Measurements from ENCODE around the gene SOX30. TPM values are rescaled to one million over a fixed set of nuclear protein-coding genes. Genes with fewer than 3 reads are reported as not detected.

The SOX30 gene
- total RNA-seq, 1 donor from 2014 or later, result not detected

- no peak for ATAC-seq
Measured at GRCh38 chr5:157659868-157660660, 7.8 kb upstream of the SOX30 start.

GRCh38 chr5:157658893-157659292 is 6.7 kb upstream of the SOX30 start:
- no peak for ATAC-seq

- ATAC-seq, result no peak
Measured at GRCh38 chr5:157657516-157657915, 5.3 kb upstream of the SOX30 start.

- peak; percentile 98 for ATAC-seq
Measured at GRCh38 chr5:157651623-157652376, 438 bp downstream of the SOX30 start.

GRCh38 chr5:157650991-157651611 is 1.1 kb downstream of the SOX30 start:
- peak; percentile 7 for ATAC-seq

GRCh38 chr5:157649101-157649500 is 3.1 kb downstream of the SOX30 start:
- ATAC-seq, result no peak

DNA sequence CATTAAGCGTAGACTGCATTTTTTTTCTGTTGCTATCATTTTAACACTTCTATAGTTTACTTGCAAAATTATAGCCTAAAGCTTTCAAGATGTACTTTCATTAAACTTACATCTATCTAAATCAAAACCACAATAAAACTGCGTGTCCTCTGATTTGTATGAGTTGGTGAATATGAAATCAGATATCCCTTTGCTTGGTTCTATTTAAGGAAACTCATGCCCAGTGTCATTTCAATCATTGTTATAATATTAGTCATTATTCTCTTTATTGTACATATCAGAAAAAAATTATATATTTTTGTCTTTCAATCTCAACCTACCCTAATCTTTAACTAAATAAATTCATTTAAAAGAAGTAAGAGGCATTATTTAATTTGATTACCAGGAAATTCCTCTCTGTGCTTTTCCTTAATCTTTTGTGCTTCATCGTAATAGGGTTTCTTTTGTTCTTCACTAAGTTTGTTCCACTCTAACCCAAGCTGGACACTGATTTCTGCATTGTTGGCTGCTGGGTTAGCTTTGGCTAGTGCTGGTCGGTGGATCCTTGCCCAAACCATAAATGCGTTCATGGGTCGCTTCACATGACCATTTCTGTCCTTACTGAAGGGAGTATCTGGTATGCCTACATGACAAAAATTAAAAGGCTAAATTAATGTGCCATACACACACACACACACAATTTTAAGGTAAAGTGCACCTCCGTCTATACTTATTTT is 3.8 kb downstream of the SOX30 start:
- ATAC-seq, result no peak

GRCh38 chr5:157640406-157641066 is 11.7 kb downstream of the SOX30 start:
- ATAC-seq, result no peak

- no peak for ATAC-seq
Measured at GRCh38 chr5:157630341-157630740, 21.9 kb downstream of the SOX30 start.

DNA sequence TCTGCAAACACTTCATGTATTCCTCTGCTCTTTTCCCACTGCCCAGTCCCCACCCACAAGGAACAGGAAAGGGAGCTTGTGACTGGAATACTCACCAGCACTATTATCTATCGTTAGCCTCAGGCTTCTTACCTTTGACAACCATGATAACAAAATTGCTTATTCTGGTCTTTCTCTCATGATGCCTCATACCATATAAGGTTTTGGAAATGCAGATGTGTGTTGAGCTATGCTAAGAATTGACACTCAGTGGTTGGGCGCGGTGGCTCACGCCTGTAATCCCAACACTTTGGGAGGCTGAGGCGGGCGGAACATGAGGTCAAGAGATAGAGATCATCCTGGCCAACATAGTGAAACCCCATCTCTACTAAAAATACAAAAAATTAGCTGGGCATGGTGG is 25.4 kb downstream of the SOX30 start:
- no peak for ATAC-seq

DNA sequence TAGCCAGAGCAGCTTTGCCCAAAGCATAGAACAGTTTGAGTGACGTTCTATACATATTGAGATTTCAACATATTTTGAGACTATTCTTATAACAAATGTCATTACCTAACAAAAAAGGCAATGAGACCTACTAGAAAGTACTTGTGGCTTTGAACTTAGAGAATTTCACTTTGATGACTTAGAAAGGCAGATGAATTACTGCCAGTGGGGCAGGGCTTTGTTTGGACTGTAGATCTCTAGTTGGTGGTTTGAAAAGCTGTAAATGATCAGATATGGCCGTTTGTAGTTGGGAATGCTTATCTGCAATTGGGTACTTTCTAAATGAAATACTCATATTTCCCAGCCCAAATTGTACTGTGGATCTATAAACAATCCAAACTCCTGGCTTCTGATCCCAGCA is 28.1 kb downstream of the SOX30 start:
- no peak for ATAC-seq

DNA sequence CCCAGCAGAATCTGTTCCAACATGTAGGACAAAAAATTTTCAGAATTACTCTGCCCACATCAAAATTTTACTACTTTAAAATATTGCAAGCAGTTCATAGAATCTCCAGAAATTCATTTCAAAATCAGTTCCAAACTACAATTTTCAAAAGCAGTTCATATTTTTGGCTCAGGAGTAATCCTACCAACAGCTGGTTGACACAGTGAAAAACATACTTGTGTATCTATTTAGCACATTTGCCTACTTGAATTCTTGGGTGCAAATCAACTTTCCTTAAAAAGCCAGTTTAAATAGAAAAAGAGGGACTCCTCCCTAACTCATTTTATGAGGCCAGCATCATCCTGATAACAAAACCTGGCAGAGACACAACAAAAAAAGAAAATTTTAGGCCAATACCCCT is 31.5 kb downstream of the SOX30 start:
- no peak for ATAC-seq

GRCh38 chr5:157618191-157618765 is 34.0 kb downstream of the SOX30 start:
- no peak for ATAC-seq

DNA sequence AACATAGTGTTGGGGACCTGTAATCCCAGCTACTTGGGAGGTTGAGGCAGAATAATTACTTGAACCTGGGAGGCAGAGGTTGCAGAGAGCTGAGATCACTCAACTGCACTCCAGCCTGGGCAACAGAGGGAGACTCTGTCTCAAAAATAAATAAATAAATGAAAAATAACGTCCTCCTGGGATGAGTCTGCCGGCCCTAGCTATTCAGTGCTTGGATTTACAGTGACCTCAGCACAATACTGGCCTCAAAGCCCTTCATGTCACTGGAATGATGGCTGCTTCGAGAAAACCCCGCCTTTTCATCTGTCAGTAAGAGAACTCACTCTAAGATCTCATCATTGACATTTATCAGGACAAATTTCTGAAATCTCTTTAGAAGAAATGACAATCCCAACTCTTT is 35.5 kb downstream of the SOX30 start:
- no peak for ATAC-seq

GRCh38 chr5:157613385-157614245 is 38.6 kb downstream of the SOX30 start:
- ATAC-seq, result no peak

DNA sequence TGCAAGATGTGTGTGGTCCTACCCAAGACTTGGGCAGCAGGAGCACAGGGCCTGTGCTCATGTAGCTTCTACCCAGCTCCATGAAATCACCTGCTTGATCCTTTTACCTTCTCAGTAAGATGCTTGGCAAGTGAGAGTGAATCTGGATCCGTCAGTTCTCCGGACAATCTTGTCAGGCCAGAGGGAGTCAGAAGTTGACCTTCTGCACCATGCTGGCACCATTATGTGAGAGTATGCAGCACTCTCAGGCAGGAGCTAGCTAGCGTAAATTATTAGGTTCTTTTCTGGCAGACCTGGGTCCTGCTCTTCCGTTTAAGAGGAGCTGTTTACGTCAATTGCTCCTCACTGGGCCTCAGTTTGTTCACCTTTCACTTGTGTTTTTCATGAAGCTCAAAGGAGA is 39.7 kb downstream of the SOX30 start:
- no peak for ATAC-seq

DNA sequence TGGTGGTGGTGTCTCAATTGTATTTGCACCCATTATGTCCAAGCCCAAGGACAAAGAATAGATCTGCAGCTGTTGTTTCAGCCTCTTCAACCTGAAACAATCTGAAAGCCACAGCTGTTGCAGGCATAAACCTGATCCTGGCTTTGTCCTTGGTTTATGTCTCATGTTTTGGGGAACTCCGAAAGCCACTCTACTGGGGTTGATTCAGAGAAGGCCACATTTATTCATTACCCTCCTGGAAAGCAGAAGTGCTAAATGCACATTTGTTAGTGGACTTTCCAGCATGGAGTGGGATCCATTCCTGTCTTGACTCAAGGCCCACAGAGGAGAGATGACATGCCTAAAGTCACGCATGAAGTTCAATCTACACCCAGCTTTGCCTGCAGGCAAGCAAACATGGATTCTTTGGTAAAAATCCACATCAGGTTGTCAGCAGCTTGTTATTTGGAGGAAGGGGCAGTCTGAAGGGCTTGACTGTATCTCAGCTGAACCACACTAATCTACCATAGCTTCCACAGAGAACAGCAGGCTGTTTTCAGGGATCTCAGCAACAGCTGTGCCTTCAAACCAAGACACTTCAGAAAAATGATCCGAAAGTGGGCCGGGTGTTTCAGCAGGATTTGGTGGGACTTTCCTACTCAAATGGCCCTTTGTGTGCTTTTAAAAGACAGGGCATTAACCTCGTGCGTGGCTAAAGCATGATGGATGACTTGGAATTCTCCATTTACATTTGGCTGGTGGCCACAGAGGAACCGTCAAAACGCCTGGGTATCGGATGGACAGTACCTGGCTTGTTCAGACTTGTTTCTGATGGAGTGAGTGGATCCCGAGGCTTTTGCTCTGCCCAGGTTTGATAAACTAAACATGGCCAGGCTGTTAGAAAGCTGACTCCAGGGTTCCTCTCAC is 40.4 kb downstream of the SOX30 start:
- no peak for ATAC-seq

DNA sequence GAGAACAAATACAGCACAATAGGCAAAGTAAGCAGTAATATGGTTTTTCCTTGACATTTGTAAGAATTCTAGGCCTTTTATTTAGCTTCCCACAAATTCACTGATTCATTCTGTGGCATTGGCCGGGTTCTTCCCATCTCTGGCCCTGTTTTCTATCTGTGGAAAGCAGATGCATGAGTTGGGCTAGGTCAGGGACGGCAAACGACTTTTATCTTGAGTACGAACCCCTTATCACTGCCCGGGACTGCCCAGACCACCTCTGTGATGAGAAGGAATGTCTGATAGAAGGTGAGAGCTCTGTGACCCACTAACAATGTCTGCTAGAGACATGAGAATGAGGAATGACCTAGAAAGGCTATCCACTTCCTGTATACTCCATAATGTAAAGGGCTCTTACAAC is 41.2 kb downstream of the SOX30 start:
- ATAC-seq, result no peak

DNA sequence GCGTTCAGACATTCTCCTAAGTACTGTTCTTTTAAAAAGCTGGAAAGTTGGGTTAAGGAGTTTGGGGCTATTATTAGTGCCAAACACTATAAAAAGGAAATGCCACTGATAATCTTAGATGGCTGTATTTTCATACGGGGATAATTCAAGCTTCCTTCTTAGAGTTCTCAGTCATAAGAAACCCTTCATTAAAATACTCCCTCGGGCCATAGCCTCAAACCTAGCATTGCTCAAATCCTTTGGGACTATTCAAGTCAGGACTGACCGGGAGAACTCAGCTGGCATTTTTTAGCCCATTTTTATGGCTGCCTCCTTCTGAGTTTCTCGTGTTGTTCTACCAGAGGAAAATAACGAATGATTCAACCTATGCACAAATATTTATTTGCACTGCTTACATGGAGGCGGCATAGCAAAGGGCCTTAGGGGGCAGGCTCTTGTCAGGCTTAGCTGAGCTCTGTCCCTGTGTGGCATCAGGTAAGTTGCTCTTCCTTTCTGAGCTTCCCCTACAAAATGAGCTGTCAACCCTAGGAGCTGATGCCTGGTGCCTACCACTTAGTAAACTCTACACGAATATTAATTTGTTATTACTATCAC is 43.2 kb downstream of the SOX30 start:
- ATAC-seq, result no peak
